Panc1 (cell line): Measurements from ENCODE around the gene CEMIP. TPM values are rescaled to one million over a fixed set of nuclear protein-coding genes. Genes with fewer than 3 reads are reported as not detected.

Source experiments
- ATAC-seq: fragments of 200-7000 bp; cut with Tn5 transposase; 2 replicates; pipeline ENCODE4 v1.9.1; 2020; ENCODE audit warnings: mild to moderate bottlenecking, moderate library complexity
- BruUV-seq: library from RNA; stranded (reverse); fragments of 400-500 nt; replicated peaks from 2 replicates; lab custom pipeline; 2021; lab: Mats Ljungman, UMichigan
- CTCF ChIA-PET: fragments of 300-600 bp; sonication (Branson Sonifier 250); formaldehyde crosslinking; loops from one replicate; lab custom pipeline; 2022; ENCODE audit warnings: antibody characterized with exemption; lab: Charles Lee
- POLR2A ChIA-PET: fragments of 300-600 bp; sonication (Branson Sonifier 250); formaldehyde crosslinking; loops from one replicate; lab custom pipeline; 2022; ENCODE audit warnings: antibody characterized with exemption; lab: Charles Lee
- DNase-seq: peaks from one replicate; pipeline ENCODE4 v3.0.0-alpha.2; 2010; ENCODE audit warnings: low read depth, low spot score
- H3K27ac ChIP-seq: 2 replicates; pipeline ENCODE4 v1.5.1; 2011; ENCODE audit warnings: mild to moderate bottlenecking, low read length, inconsistent platforms
- H3K27me3 ChIP-seq: fragments of 200-500 bp; sonication (Bioruptor generic); 2 replicates; pipeline ENCODE4 v1.6.0; 2014; ENCODE audit warnings: low read length, inconsistent platforms; ENCODE audit not compliant: control insufficient read depth, insufficient read depth
- H3K36me3 ChIP-seq: fragments of 200-500 bp; sonication (Bioruptor generic); 2 replicates; pipeline ENCODE4 v1.5.1; 2014; ENCODE audit warnings: inconsistent platforms, mild to moderate bottlenecking, low read length, moderate library complexity; ENCODE audit not compliant: control insufficient read depth, insufficient read depth
- H3K4me1 ChIP-seq: 2 replicates; pipeline ENCODE4 v1.5.1; 2011; ENCODE audit warnings: inconsistent platforms, mild to moderate bottlenecking, low read length, moderate library complexity; ENCODE audit not compliant: control insufficient read depth, insufficient read depth
- H3K4me3 ChIP-seq, 2 experiments: 2 replicates each; pipeline ENCODE4 v1.5.1; 2011 to 2012; ENCODE audit warnings: low read depth in 2 of 2, low read length in 2 of 2, mild to moderate bottlenecking in 2 of 2, inconsistent platforms in 1 of 2, moderate library complexity in 1 of 2
- H3K9me3 ChIP-seq: fragments of 200-500 bp; sonication (Bioruptor generic); 2 replicates; pipeline ENCODE4 v1.5.1; 2014; ENCODE audit warnings: low read depth, mild to moderate bottlenecking, inconsistent platforms, low read length, moderate library complexity; ENCODE audit not compliant: control insufficient read depth, insufficient read depth
- POLR2AphosphoS5 ChIP-seq: IDR thresholded peaks from 2 replicates; pipeline ENCODE4 v1.6.1; 2012; ENCODE audit warnings: mild to moderate bottlenecking, low read depth, low read length, moderate library complexity
- SIN3A ChIP-seq: IDR thresholded peaks from 2 replicates; pipeline ENCODE4 v1.6.1; 2012; ENCODE audit warnings: low read depth, mild to moderate bottlenecking, low read length, moderate library complexity, borderline replicate concordance; ENCODE audit not compliant: insufficient read depth
- TCF7L2 ChIP-seq: IDR thresholded peaks from 2 replicates; pipeline ENCODE4 v1.6.1; 2011; ENCODE audit warnings: mild to moderate bottlenecking, low read depth, low read length, inconsistent platforms
- in situ Hi-C: cut with HindIII; loops from 2 replicates; pipeline ENCODE4 v1.10.0; 2016; ENCODE audit warnings: low sequenced_read_pairs, low pct_unique_long_range_greater_than_20kb
- intact Hi-C: fragments of 100-400 bp; cut with micrococcal nuclease; formaldehyde crosslinking; loops from one replicate; pipeline ENCODE4 v1.10.0; 2022; ENCODE audit not compliant: unreplicated experiment
- total RNA-seq: library from RNA; stranded (reverse); gene quantifications from one replicate; pipeline ENCODE4 v1.2.1, GENCODE V29; 2021; ENCODE audit not compliant: unreplicated experiment
- TF ChIP-seq, protein P1 (sequence below): fragments of 450-650 bp; IDR thresholded peaks from 2 replicates; pipeline ENCODE4 v1.5.1; 2017; ENCODE audit warnings: mild to moderate bottlenecking
- TF ChIP-seq, protein P2 (sequence below), 2 experiments: IDR thresholded peaks; 2 replicates each; pipeline ENCODE4 v1.6.1; 2011 to 2012; ENCODE audit warnings: low read depth in 2 of 2, control low read depth in 1 of 2, low read length in 1 of 2, mild to moderate bottlenecking in 1 of 2, moderate library complexity in 1 of 2; ENCODE audit not compliant: insufficient read depth in 1 of 2

Gene CEMIP
- total RNA-seq, 1 experiment from 2014 or later, result 0.46 TPM

DNA sequence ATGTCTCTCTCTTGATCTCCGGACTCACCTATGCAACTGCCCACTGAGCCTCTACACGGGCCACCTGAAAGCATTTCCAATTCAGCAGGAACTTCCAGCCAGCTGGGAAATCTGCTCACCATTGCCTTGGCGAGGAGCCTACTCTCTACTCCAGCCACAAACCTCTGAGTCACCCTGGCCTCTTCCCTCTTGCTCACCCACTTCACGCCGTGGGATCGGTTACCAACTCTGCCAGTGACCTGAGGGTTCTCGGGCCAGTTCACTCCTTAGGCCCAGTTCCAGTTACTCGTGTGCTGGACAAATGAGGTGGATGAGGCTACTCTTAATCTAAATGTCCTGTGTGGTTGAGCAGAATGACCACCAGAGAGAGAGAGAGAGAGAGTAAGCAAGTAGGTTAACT, 70.1 kb downstream of the CEMIP start:
- Histone ChIP-seq H3K4me3 (no peak overlapping the region), H3K27me3 (no peaks in the 10 kb centered on the region), H3K9me3 (no peaks in the 10 kb centered on the region), H3K4me1 (no peaks in the 10 kb centered on the region), H3K27ac (no peak overlapping the region), H3K36me3 (no peaks in the 10 kb centered on the region)
- intact Hi-C loops (no loop called here), in situ Hi-C loops (no loop called here)
- TF ChIP-seq SIN3A (no peak), POLR2AphosphoS5 (no peak), TCF7L2 (no peak)
- TF ChIP-seq, protein P1, sequence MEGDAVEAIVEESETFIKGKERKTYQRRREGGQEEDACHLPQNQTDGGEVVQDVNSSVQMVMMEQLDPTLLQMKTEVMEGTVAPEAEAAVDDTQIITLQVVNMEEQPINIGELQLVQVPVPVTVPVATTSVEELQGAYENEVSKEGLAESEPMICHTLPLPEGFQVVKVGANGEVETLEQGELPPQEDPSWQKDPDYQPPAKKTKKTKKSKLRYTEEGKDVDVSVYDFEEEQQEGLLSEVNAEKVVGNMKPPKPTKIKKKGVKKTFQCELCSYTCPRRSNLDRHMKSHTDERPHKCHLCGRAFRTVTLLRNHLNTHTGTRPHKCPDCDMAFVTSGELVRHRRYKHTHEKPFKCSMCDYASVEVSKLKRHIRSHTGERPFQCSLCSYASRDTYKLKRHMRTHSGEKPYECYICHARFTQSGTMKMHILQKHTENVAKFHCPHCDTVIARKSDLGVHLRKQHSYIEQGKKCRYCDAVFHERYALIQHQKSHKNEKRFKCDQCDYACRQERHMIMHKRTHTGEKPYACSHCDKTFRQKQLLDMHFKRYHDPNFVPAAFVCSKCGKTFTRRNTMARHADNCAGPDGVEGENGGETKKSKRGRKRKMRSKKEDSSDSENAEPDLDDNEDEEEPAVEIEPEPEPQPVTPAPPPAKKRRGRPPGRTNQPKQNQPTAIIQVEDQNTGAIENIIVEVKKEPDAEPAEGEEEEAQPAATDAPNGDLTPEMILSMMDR, result no peak
- TF ChIP-seq, protein P2, sequence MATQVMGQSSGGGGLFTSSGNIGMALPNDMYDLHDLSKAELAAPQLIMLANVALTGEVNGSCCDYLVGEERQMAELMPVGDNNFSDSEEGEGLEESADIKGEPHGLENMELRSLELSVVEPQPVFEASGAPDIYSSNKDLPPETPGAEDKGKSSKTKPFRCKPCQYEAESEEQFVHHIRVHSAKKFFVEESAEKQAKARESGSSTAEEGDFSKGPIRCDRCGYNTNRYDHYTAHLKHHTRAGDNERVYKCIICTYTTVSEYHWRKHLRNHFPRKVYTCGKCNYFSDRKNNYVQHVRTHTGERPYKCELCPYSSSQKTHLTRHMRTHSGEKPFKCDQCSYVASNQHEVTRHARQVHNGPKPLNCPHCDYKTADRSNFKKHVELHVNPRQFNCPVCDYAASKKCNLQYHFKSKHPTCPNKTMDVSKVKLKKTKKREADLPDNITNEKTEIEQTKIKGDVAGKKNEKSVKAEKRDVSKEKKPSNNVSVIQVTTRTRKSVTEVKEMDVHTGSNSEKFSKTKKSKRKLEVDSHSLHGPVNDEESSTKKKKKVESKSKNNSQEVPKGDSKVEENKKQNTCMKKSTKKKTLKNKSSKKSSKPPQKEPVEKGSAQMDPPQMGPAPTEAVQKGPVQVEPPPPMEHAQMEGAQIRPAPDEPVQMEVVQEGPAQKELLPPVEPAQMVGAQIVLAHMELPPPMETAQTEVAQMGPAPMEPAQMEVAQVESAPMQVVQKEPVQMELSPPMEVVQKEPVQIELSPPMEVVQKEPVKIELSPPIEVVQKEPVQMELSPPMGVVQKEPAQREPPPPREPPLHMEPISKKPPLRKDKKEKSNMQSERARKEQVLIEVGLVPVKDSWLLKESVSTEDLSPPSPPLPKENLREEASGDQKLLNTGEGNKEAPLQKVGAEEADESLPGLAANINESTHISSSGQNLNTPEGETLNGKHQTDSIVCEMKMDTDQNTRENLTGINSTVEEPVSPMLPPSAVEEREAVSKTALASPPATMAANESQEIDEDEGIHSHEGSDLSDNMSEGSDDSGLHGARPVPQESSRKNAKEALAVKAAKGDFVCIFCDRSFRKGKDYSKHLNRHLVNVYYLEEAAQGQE (IDR thresholded peaks at IDR 0.05; ENCODE audit: insufficient read depth in 1 of 2, low read depth in 2 of 2, low read length in 1 of 2), result no peak
- ChIA-PET CTCF (no interaction called here), POLR2A (no interaction called here)
- DNase-seq (no peak), ATAC-seq (peak; percentile 72)
- BruUV-seq, result no TSS peak

DNA sequence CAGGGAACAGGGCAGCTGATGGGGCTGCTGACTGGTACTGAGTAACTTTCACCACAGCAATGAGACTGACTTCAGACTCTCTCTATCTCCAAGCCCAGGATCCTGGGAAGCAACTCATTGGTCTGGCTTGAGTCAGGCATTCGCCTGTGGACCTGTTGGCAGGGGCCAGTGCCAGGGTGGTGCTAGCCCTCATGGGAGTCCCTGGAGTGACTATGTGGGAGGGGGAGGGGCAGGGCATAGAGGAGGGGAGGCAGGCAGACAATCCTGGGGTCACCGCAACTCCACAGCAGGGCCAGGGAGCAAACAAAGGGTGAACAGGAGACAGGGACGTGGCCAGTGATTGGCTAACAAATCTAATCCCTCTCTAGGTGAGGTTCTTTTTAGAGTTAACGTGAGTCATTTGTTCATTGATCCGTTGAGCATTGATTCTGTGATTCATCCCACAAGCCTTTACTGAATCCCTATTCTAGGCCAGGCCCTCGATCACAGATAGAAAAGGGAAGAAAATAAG, 71.8 kb downstream of the CEMIP start:
- H3K36me3 ChIP-seq, result no peaks in the 10 kb centered on the region
- TF ChIP-seq SIN3A (no peak), TCF7L2 (no peak), POLR2AphosphoS5 (no peak)
- TF ChIP-seq, protein P1, result no peak
- TF ChIP-seq, protein P2 (IDR thresholded peaks at IDR 0.05; ENCODE audit: insufficient read depth in 1 of 2, low read depth in 2 of 2, low read length in 1 of 2), result no peak
- H3K27ac ChIP-seq, result no peak overlapping the region
- H3K27me3 ChIP-seq, result no peaks in the 10 kb centered on the region
- intact Hi-C loops, result no loop called here
- H3K4me1 ChIP-seq, result no peaks in the 10 kb centered on the region
- ChIA-PET POLR2A (no interaction called here), CTCF (no interaction called here)
- ATAC-seq, result no peak
- H3K9me3 ChIP-seq, result no peaks in the 10 kb centered on the region
- no peak overlapping the region for H3K4me3 ChIP-seq
- in situ Hi-C loops, result no loop called here
- BruUV-seq, result no TSS peak
- DNase-seq, result no peak
